Posterior cingulate gyrus (tissue), 11 donors: ENCODE results near the gene CEP72.
A peak's percentile ranks its signal among the peaks of the same experiment; 100 is the strongest.
"Not testable (repeated sequence)": the region's sequence is repeated elsewhere in the genome, so short reads cannot be mapped to it uniquely, and the experiment has no call there.

ENCODE experiments used
- DNase-seq, 10 donors: peaks; one replicate each; pipeline versions ENCODE4 v3.0.0 to v3.0.0-alpha.2; 2020 to 2021; ENCODE audit warnings: mixed read lengths in 3 of 10
- intact Hi-C: fragments of 100-400 bp; cut with DNase I; formaldehyde crosslinking; loops from one replicate; pipeline ENCODE4 v1.15.1; 2023

The CEP72 gene

DNA sequence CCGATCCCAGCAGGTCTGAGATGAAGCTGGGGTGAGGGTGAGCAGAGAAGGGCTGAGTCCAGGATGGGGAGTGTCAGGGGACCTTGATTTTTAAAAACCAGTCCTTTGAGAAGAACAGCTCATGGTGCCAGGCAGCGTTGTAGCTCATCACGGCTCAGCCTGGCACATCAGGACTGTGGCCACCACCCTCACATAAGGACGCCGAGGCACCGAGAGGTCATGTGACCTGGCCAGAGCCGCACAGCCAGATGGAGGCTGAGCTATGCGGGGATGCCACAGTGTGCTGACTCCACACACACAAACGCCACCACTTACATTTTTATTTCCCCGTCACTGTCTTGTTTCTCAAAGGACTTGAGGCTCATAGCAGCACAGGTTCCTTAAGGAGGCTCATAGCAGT lies 32.9 kb upstream of the CEP72 start:
- intact Hi-C loops: no loop called here
- peak in 1 of 10 donors; percentile 48 for DNase-seq

DNA sequence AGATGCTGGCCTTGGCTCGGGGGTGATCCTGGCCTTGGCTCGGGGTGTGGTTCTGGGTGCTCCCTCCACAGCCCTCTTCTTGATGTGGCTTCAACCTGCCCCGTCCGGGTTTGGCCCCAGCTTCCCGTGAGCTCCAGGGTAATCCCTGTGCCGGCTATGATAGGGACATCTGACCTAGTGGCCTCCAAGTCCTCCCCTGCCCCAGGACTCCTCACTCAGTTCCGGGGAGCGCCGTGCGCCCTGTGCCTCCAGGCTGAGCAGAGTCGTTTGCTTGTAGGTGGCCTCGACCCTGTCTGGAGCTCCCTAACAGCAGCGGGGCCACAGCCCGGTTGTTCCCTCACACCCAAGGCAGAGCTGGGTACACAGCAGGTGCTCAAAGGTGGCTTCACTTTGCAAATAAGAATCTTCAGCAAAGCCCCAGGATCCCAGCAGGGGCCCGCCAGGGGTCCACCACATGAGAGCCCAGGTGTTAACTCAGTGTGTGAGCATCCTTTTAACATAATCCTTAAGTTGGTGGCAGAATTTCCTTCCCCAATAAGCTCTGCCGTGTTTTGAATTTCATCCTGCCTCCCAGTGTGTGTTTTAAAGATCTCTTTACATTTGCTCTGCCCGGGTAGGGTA lies 32.3 kb upstream of the CEP72 start:
- DNase-seq: no peak
- intact Hi-C loops: loop anchor here (10.0 kb wide), 1 partner anchor 85 kb away; no protein-coding TSS in a partner anchor

DNA sequence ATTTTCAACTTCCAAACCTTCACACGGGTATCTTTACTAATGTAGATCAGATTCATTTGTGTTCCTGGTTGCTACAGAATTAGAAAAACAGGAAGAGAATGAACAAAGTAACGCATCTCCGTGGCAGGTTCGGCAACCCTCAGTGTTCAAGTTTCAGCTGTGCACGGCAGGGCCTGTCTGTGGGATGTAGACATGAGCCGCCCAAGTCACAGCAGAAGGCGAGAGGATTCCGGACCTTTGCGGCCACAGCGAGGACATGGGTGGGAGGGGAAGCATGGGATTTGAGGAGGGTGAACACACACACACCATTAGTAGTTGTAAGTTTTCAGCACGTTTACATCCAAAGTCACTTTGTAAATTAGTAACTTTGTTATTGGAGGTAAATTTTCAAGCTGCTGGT lies 31.7 kb upstream of the CEP72 start:
- intact Hi-C loops: loop anchor here (10.0 kb wide), 1 partner anchor 86 kb away; no protein-coding TSS in a partner anchor
- DNase-seq: peak in 1 of 10 donors; percentile 31

DNA sequence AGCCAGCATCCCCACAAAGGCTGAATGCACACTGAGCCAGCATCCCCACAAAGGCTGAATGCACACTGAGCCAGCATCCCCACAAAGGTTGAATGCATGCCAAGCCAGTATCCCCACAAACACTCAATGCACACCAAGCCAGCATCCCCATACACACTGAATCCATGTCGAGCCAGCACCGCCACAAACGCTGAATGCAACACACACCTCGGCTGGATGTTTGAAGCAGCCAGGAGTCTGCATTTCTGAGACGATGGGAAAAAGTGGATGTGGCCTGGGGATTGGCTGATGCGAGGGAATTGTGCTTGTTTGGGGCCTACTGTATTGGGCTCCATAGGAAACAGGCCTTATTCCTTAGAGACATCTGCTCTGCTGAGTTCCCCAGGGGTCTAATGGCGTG lies 30.9 kb upstream of the CEP72 start:
- intact Hi-C loops: loop anchor here (10.0 kb wide), 1 partner anchor 86 kb away; no protein-coding TSS in a partner anchor
- DNase-seq: peak in 1 of 10 donors; percentile 12

DNA sequence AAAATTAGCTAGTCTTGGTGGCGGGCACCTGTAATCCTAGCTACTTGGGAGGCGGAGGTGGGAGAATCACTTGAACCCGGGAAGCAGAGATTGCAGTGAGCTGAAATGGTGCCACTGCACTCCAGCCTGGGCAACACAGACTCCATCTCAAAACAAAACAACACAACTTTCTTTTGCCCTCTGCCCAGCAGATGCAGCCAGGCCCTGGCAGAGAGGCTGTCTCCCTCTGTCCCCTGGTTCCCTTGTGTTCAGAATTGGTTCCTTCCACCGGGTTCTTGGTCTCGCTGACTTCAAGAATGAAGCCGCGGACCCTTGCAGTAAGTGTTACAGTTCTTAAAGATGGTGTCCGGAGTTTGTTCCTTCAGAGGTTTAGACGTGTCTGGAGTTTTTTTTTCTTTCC lies 30.2 kb upstream of the CEP72 start:
- intact Hi-C loops: loop anchor here (10.0 kb wide), 1 partner anchor 87 kb away; no protein-coding TSS in a partner anchor

DNA sequence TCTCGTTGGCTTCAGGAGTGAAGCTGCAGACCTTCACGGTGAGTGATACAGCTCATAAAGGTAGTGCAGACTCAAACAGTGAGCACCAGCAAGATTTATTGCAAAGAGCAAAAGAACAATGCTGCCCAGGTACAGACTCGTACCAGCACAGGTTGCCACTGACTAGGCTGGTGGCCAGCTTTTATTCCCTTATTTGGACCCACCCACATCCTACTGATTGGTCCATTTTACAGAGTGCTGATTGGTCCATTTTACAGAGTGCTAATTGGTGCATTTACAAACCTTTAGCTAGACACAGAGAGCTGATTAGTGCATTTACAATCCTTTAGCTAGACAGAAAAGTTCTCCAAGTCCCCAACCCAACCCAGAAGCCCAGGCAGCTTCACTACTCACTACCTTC lies 29.7 kb upstream of the CEP72 start:
- DNase-seq: not testable (repeated sequence)
- intact Hi-C loops: loop anchor here (10.0 kb wide), 1 partner anchor 88 kb away; no protein-coding TSS in a partner anchor

More for the DNA sequence above, 30.2 kb upstream of the CEP72 start:
- DNase-seq: no peak

DNA sequence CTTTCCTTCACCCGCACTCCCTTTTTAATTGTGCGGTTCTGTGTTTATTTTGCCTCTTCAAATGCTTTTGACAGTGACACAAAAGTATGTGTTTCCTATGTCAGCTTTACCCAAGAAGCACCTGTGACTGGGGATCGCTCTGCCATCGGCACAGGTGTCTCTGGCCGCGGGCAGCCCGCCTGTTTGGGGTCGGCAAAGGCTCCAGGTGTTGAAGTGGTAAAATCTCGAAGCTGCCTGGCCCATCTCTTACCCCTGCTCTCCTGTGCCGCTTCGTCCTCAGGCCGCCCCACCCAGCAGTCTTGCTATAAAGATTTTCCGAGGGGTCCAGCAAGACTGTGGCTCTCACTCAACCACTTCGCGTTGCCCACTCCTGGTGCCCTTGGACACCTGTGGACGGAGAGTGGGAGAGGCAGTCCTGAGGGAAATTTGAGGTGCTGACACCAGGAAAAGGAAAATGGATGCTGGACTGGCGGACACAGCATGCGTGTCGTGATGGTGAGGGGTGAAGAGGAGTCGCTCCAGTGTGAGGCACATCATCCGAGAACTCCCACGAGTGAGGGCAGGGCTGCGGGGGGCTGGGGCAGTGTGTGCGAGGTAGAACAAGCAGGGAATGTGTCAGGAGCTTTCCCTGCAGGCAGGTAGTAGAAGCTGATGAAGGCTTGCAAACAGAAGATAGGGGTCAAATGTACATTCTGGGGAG lies 29.1 kb upstream of the CEP72 start:
- intact Hi-C loops: loop anchor here (10.0 kb wide), 1 partner anchor 88 kb away; no protein-coding TSS in a partner anchor
- DNase-seq: no peak

DNA sequence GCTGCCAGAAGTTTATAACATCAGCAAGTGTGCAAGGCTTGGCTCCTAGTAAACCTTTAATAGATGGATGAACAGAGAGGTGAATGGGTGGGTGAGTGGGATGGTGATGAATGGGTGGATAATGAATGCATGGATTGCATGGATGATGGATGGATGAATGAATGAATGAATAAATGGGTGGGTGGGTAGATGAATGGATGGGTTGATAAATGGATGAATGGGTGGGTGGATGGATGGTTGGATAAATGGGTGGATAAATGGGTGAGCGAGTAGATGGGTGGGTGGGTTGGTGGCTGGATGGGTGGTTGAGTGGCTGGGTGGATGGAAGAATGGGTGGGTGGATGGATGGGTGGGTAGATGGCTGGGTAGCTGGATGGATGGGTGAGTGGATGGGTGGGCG lies 28.5 kb upstream of the CEP72 start:
- intact Hi-C loops: loop anchor here (10.0 kb wide), 1 partner anchor 89 kb away; no protein-coding TSS in a partner anchor
- peak in 1 of 10 donors; percentile 16 for DNase-seq

DNA sequence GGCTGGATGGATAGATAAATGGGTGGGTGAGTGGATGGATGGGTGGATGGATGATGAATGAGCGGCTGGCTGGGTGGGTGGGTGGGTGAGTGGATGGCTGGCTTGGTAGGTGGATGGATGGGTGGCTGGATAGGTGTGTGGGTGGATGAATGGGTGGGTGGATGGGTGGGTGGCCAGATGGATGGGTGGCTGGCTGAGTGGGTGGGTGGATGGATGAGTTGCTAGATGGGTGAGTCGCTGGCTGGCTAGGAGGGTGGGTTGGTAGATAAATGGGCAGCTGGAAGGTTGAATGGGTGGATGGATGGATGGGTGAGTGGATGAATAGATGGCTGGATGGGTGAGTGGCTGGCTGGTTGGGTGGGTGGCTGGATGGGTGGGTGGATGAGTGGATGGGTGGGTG lies 27.9 kb upstream of the CEP72 start:
- intact Hi-C loops: loop anchor here (10.0 kb wide), 1 partner anchor 89 kb away; no protein-coding TSS in a partner anchor
- DNase-seq: no peak

DNA sequence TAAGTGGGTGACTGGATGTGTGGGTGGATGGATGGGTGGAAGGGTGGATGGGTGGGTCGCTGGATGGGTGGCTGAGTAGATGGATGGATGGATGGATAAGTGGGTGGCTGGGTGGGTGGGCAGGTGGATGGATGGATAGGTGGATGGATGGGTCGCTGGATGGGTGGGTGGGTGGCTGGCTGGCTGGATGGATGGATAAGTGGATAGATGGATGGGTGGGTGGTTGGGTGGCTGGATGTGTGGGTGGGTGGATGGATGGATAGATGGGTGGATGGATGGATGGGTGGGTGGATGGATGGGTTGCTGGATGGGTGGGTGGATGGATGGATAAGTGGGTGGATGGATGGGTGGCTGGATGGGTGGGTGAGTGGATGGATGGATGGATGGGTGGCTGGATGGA lies 27.3 kb upstream of the CEP72 start:
- intact Hi-C loops: loop anchor here (10.0 kb wide), 1 partner anchor 90 kb away; no protein-coding TSS in a partner anchor
- DNase-seq: no peak

DNA sequence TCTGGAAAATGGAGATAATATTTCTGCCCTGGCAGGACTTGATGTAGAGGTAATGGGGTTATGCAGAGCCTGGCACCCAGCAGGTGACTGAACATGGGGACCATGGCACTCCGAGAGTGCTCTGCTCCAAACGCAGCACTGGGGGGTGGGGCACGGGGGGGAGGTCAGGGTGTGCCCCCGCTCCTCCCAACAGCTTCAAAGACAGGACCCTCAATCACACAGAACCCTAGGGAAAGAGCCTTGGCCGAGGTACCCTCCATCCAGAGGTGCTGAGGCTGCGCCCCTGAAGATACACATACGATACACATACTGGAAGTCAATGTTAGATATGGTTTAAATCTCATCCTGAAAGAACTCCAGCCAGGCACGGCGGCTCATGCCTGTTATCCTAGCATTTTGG lies 26.6 kb upstream of the CEP72 start:
- intact Hi-C loops: loop anchor here (10.0 kb wide), 1 partner anchor 91 kb away; no protein-coding TSS in a partner anchor
- no peak for DNase-seq

DNA sequence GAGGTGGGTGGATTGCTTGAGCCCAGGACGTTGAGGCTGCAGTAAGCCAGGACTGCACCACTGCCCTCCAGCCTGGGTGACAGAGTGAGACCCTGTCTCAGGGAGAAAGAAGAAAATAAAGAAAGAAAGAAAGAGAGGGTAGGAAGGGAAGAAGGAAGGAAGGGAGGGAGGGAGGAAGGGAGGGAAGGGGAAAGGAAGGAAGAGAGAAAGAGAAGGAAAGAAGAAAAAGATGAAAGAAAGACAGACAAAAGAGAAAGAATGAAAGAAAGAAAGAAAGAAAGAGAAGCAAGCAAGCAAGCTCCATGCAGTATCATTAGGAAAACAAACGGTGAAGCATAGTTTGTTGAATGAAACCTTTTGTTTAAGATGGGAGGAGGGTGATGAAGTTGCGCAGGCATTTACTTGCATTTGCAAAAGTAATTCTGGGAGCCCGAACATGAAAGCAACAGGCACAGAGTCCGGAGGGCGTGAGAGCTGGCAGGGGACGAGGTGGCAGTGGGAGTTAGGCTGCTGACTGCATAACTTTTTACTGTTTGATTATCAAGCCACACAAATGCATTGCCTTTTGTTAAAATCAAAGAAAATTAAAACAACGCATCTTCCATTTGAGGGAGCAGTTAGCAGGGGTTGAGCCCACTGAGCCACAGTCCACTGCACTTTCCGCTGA lies 26.0 kb upstream of the CEP72 start:
- DNase-seq: no peak

DNA sequence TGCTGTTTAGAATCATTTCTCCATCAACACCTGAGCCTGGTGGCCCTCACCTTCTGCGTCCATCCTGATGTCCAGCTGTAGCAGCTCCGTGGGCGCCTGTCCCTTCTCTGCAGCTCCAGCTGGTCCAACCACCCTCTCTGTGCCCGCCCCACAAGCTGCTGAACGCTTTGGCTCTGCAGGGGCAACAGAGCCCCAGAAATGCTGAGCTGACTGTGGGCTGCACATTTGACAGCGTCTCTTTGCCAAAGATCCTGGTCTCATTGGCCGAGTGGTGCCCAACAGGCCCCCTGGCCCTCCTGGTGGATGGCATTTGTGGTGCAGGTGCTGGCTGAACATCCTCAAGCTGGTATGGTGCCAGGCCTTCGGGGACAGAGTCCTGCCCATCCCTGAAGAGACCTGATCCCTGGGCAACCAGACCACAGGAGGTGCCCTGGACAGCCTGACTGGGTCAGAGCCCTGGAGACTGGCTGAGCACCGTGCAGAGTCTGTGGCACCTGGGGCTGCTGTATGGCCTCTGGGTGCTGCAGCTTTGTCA lies 25.3 kb upstream of the CEP72 start:
- no peak for DNase-seq
- intact Hi-C loops: loop anchor here (10.0 kb wide), 1 partner anchor 92 kb away; no protein-coding TSS in a partner anchor

More for the DNA sequence above, 26.0 kb upstream of the CEP72 start:
- intact Hi-C loops: loop anchor here (10.0 kb wide), 1 partner anchor 91 kb away; no protein-coding TSS in a partner anchor

DNA sequence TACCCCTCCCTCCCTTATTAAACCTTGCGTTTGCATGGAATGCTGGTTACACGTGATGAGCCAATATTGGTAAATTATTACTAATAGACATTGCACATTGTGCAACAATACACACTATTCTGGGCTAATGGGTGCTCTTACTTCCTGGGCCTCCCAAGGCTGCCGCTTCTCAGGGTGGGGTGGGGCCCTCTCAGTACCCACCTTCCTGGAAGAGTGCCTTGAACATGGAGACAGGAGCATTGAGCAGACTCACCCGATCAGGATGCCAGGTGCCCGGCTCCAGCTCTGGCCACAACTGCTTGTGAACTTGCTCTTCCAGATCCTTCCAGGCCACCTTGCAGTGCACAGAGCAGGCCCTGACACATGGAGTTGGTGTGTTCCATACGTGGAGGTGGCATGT lies 24.7 kb upstream of the CEP72 start:
- DNase-seq: no peak
- intact Hi-C loops: loop anchor here (10.0 kb wide), 1 partner anchor 93 kb away; no protein-coding TSS in a partner anchor

DNA sequence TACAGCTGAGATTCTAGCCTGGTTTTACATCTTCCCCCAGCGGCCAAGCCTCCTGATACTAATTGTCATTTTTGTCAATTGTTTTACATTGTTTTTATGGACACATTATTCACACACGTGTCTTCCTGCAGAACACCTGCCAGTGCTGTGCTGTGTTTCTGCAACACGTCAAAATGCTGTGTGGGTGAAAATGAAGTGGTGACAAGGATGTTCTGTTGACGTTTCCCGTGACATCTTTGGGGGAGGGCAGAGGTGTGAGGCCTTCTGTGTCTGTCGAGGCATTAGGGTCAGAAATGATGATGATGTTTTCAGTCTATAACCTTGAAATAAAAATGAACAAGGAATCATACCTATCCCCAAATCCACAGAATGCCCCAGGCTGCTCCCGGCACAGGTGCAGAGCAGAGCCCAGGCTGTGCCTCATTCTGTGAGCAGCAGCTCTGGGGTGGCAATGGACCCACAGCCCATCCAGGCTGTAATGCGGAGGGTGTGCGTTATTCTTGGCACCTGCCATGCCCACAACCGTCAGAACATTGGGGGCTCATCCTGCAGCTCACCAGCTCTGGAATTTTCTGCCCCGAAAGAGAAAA lies 23.6 kb upstream of the CEP72 start:
- DNase-seq: no peak
- intact Hi-C loops: loop anchor here (10.0 kb wide), 1 partner anchor 94 kb away; no protein-coding TSS in a partner anchor

DNA sequence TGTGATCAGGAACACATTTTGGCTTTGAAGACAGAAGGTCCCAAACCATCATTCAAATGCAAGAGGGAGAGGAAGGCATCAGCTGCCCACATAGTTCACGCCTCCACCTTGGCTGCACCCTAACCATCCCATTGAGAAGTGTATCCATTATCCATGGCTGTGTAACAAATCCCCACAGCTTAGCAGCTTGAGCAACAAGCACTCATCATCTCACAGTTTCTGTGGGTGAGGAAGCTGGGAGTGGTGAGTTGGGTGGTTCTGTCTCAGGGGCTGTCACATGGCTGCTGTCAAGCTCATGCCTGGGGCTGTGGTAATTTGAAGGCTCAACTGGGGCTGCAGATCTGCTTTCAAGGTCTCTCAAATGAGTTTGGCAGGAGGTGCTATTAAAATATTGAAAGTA lies 23.0 kb upstream of the CEP72 start:
- peak in 1 of 10 donors; percentile 4 for DNase-seq
- intact Hi-C loops: loop anchor here (10.0 kb wide), 1 partner anchor 94 kb away; no protein-coding TSS in a partner anchor

DNA sequence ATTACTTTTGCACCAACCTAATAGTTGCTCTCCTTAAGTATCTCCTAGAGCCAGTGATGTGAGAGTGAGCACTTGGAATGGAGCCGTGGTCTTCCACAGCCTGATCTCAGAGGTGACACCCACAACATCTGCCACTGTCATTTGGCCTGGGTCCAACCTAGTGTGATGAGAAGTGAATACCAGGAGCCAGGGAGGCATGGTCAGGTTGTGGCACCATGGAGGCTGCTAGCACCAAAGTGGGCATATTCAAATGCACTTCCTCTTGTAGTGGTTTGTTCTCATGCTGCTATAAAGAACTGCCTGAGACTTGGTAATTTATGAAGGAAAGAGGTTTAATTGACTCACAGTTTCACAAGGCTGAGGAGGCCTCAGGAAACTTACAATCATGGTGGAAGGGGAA lies 22.6 kb upstream of the CEP72 start:
- intact Hi-C loops: loop anchor here (10.0 kb wide), 1 partner anchor 95 kb away; no protein-coding TSS in a partner anchor
- DNase-seq: peak in 1 of 10 donors; percentile 10

DNA sequence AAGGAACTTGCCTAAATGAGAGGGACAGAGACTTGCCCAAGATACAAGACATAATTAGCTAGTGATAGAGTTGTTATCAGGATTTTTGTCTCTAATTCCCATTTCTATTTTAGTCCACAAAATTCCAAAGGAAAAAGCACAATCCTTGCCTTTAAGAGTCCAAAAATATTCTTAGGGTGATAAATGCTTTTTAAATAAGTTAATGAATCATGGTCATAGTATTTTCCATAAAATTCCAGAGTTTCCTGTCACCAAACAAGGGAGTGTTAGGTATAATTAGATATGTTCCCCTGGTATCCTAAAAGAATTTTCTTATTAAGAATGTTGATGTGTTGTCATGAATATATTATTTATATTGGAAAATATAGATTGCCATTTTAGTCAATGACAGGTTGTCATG lies 21.8 kb upstream of the CEP72 start:
- intact Hi-C loops: no loop called here

DNA sequence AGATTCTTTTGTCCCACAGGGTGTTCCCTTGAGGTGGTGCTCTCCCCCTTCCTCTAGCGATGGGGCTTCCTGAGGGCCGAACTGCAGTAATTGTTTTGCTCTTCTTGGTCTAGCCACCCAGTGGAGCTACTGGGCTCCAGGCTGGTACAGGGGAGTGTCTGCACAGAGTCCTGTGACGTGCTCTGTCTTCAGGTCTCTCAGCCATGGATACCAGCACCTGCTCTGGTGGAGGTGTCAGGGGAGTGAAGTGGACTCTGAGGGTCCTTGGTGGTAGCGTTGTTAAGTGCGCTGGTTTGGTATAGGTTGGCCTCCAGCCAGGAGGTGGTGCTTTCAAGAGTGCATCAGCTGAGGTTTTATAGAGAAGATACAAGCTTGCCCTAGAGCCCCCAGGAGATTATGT lies 20.4 kb upstream of the CEP72 start:
- DNase-seq: peak in 1 of 10 donors; percentile 34
- intact Hi-C loops: no loop called here

More for the DNA sequence above, 21.8 kb upstream of the CEP72 start:
- DNase-seq: no peak

DNA sequence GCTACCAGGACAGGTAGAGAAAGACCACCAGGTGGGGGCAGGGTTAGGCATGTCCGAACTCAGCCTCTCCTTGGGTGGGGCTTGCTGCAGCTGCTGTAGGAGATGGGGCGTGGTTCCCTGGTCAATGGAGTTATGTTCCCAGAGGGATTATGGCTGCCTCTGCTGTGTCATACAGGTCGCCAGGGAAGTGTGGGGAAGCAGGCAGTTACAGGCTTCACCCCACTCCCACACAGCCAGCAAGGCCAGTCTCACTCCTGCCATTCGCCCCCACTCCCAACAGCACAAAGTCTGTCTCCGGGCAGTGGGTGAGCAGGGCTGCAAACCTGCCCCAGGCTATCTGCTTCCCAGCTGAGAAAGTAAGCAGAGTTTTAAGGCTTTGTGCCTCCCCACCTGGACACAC lies 20.0 kb upstream of the CEP72 start:
- DNase-seq: peak in 2 of 10 donors; percentile 51 to 64
- intact Hi-C loops: no loop called here
